Loucy (cell line): ENCODE measurements around the gene TREX2.

ENCODE experiments used
- CTCF ChIP-seq: fragments of 200-600 bp; sonication (generic); conservative IDR thresholded peaks from 2 replicates; pipeline ENCODE4 v1.5.1; 2014; ENCODE audit warnings: mild to moderate bottlenecking, antibody characterized with exemption, low read length
- EZH2phosphoT487 ChIP-seq: fragments of 200-600 bp; IDR thresholded peaks from 2 replicates; pipeline ENCODE4 v1.6.1; 2018; ENCODE audit warnings: antibody characterized with exemption, mild to moderate bottlenecking, moderate library complexity, borderline replicate concordance

DNA sequence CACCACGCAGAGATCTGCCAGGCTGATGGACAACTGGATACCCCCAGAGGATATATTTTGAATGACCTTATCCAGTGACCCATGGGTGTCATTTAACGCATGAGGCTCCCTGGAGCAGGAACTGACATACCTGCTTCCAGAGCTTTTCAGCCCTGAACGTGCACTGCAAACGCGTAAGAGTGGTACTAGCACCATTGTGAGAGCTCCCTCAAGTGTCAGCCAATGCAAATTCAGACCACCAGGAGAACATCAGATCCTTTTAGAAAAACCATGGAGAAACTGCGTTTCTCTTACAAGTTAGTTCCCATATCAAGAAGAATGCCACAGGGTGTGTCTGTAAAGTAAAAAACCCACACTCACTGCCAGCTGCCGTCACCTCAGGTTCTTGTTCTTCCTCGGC, 7.3 kb downstream of the TREX2 start:
- TF ChIP-seq CTCF (peak; percentile 45), EZH2phosphoT487 (no peak)
